HepG2 (cell line): ENCODE data around the gene BMP6. TPM values are rescaled to one million over a fixed set of nuclear protein-coding genes. Genes with fewer than 3 reads are reported as not detected.

ENCODE experiments used
- ATAC-seq: fragments of 200-7000 bp; cut with Tn5 transposase; 3 replicates; pipeline ENCODE4 v1.9.1; 2020; ENCODE audit warnings: mild to moderate bottlenecking, moderate library complexity
- BruUV-seq: library from RNA; stranded (reverse); fragments of 400-500 nt; replicated peaks from 2 replicates; lab custom pipeline; 2021; lab: Mats Ljungman, UMichigan
- CTCF ChIA-PET: fragments of 300-600 bp; formaldehyde crosslinking; extraction: SDS; loops from one replicate; lab custom pipeline; 2021; ENCODE audit warnings: low total read pairs, inconsistent platforms, low intra/inter-chr PET ratio; lab: Yijun Ruan, JAX
- POLR2A ChIA-PET: fragments of 350-600 bp; sonication (Branson Sonifier 250); formaldehyde crosslinking; loops from one replicate; lab custom pipeline; 2020; ENCODE audit warnings: antibody characterized with exemption, inconsistent platforms; lab: Yijun Ruan, JAX
- DNase-seq: peaks from one replicate; pipeline ENCODE4 v3.0.0-alpha.2; 2015; ENCODE audit warnings: low spot score
- FAIRE-seq: peaks from 3 replicates; lab custom pipeline; 2011; peaks lifted over from hg19 to GRCh38; lab: Jason Lieb, UNC
- H2AFZ ChIP-seq: one replicate; pipeline ENCODE4 v1.6.1; 2011; ENCODE audit warnings: low read length, inconsistent platforms
- H3K27ac ChIP-seq: fragments of 300-600 bp; 3 replicates; pipeline ENCODE4 v1.8.0; 2011; ENCODE audit warnings: mixed run types, mild to moderate bottlenecking, mixed read lengths, low read length, inconsistent platforms; ENCODE audit not compliant: insufficient read depth; ENCODE audit errors: extremely low read length
- H3K27me3 ChIP-seq, 2 experiments: fragments of 200-600 bp in 1 of 2; 2 replicates in 1 of 2; 3 replicates in 1 of 2; pipeline versions ENCODE4 v1.6.0 to v1.8.0; 2011; ENCODE audit warnings: low read length in 2 of 2, mild to moderate bottlenecking in 2 of 2, moderate library complexity in 2 of 2, inconsistent platforms in 1 of 2; ENCODE audit not compliant: insufficient read depth in 2 of 2, control insufficient read depth in 1 of 2
- H3K36me3 ChIP-seq, 2 experiments: fragments of 200-600 bp in 1 of 2; replicated peaks in 1 of 2; 2 replicates in 1 of 2; 3 replicates in 1 of 2; pipeline versions ENCODE4 v1.5.1 to v1.8.0; 2011; ENCODE audit warnings: low read length in 2 of 2, inconsistent platforms in 1 of 2; ENCODE audit not compliant: insufficient read depth in 2 of 2, control insufficient read depth in 1 of 2
- H3K4me1 ChIP-seq: 2 replicates; pipeline ENCODE4 v1.5.1; 2012; ENCODE audit warnings: low read length, inconsistent platforms; ENCODE audit not compliant: insufficient read depth
- H3K4me2 ChIP-seq: 2 replicates; pipeline ENCODE4 v1.6.0; 2011; ENCODE audit warnings: low read depth, low read length, inconsistent platforms
- H3K4me3 ChIP-seq, 3 experiments: fragments of 200-600 bp in 1 of 3; sonication (generic), shearing (Covaris generic) in 1 of 3; replicated peaks in 1 of 3; 2 replicates each; pipeline ENCODE4 v1.5.1; 2011 to 2016; ENCODE audit warnings: low read length in 3 of 3, inconsistent platforms in 2 of 3, low read depth in 2 of 3, mild to moderate bottlenecking in 2 of 3, control low read depth in 1 of 3, mixed read lengths in 1 of 3; ENCODE audit not compliant: insufficient read depth in 1 of 3
- H3K79me2 ChIP-seq: one replicate; pipeline ENCODE4 v1.6.1; 2011; ENCODE audit warnings: low read length, inconsistent platforms; ENCODE audit not compliant: insufficient read depth
- H3K9ac ChIP-seq: 2 replicates; pipeline ENCODE4 v1.6.0; 2011; ENCODE audit warnings: mild to moderate bottlenecking, low read depth, low read length, inconsistent platforms; ENCODE audit not compliant: insufficient read depth
- H3K9me3 ChIP-seq: 2 replicates; pipeline ENCODE4 v1.5.1; 2012; ENCODE audit warnings: mild to moderate bottlenecking, low read length
- H4K20me1 ChIP-seq: 2 replicates; pipeline ENCODE4 v1.6.0; 2011; ENCODE audit warnings: inconsistent platforms, mild to moderate bottlenecking, low read length, moderate library complexity; ENCODE audit not compliant: insufficient read depth
- ETV5 ChIP-seq: IDR thresholded peaks from 2 replicates; pipeline ENCODE4 v1.6.1; 2018; ENCODE audit warnings: missing biosample characterization, missing genetic modification reagents, inconsistent platforms, borderline replicate concordance
- HNRNPL ChIP-seq: fragments of 200-400 bp; formaldehyde crosslinking; IDR thresholded peaks from 2 replicates; pipeline ENCODE4 v1.6.1; 2017; ENCODE audit warnings: mild to moderate bottlenecking, low read depth, low read length
- MBD4 ChIP-seq: IDR thresholded peaks from 2 replicates; pipeline ENCODE4 v1.6.1; 2012; ENCODE audit warnings: low read length, inconsistent platforms, borderline replicate concordance
- RBM22 ChIP-seq: fragments of 200-400 bp; formaldehyde crosslinking; optimal IDR thresholded peaks from 2 replicates; pipeline ENCODE3; 2017; ENCODE audit warnings: mild to moderate bottlenecking, low read length, moderate library complexity
- ZBTB8A ChIP-seq: sonication (generic); formaldehyde crosslinking; IDR thresholded peaks from 2 replicates; pipeline ENCODE4 v1.4.0; 2020; ENCODE audit warnings: mild to moderate bottlenecking, low read depth, missing genetic modification reagents, borderline replicate concordance
- ZNF776 ChIP-seq: sonication (generic); formaldehyde crosslinking; IDR thresholded peaks from 2 replicates; pipeline ENCODE4 v1.4.0; 2020; ENCODE audit warnings: mild to moderate bottlenecking, missing genetic modification reagents
- WGBS: methylation state at CpG from one replicate; pipeline ENCODE4 v1.1.6; 2017; ENCODE audit warnings: low lambda C conversion rate; 5-methylcytosine and 5-hydroxymethylcytosine counted together
- in situ Hi-C: cut with HindIII; loops from 2 replicates; pipeline ENCODE4 v1.10.0; 2017; ENCODE audit warnings: low pct_unique_long_range_greater_than_20kb; ENCODE audit not compliant: extremely low pct_ligation_motif_present
- intact Hi-C: fragments of 100-400 bp; cut with micrococcal nuclease; formaldehyde crosslinking; loops from one replicate; pipeline ENCODE4 v1.10.0; 2022; ENCODE audit not compliant: unreplicated experiment
- polyA plus RNA-seq, 8 experiments: library from polyadenylated mRNA; depleted of rRNA in 3 of 8; stranded (reverse) in 7 of 8; unstranded in 1 of 8; fragments of >200 nt; fragmentation: Illumina TruSeq in 4 of 8; extraction: Trizol in 4 of 8; gene quantifications; 2 replicates each; pipeline versions ENCODE4 v1.2.1 to v1.2.3, GENCODE V29; 2011 to 2016; ENCODE audit warnings: low read depth in 4 of 8, missing spikeins in 1 of 8, mixed read lengths in 1 of 8; ENCODE audit not compliant: insufficient read depth in 1 of 8
- total RNA-seq, 5 experiments: library from RNA; depleted of rRNA; stranded (reverse); fragments of >200 nt; fragmentation: Illumina TruSeq; extraction: Trizol; gene quantifications; 2 replicates each; pipeline ENCODE4 v1.2.3, GENCODE V29; 2016; ENCODE audit warnings: low read depth in 1 of 5
- TF ChIP-seq, protein P1 (sequence below): sonication (generic); IDR thresholded peaks from 2 replicates; pipeline ENCODE4 v1.6.1; 2016; ENCODE audit warnings: low read depth, borderline replicate concordance
- TF ChIP-seq, protein P2 (sequence below): sonication (generic); formaldehyde crosslinking; IDR thresholded peaks from 2 replicates; pipeline ENCODE4 v1.4.0; 2020; ENCODE audit warnings: missing genetic modification reagents
- TF ChIP-seq, protein P3 (sequence below), 2 experiments: IDR thresholded peaks; 2 replicates each; pipeline ENCODE4 v1.6.1; 2011 to 2012; ENCODE audit warnings: low read length in 2 of 2, borderline replicate concordance in 1 of 2, low read depth in 1 of 2, mild to moderate bottlenecking in 1 of 2, moderate library complexity in 1 of 2

The BMP6 gene
- total and polyA plus RNA-seq, 2 of the 13 experiments (the other 11 are each of a cell fraction or from before 2014, with no cell fraction given), result 0.09 to 0.18 TPM

DNA sequence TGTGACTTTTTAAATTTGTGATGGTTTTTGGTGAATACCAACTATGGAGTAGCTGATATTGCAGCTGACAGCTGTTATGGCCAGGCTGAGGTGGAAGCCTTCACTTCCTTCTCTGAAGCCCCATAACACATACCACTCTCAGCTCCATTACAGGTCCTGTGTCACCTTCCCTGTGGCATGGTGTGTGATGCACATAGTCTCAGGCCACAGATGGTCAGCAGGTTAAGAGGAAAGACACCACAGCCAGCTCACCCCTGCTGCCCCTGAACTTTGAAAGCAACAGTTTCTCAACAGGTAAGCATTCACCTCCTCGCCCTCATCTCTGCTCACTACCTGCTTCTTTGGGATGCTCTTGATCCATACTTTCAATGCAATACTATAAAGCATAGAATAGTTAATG, 177.0 kb downstream of the BMP6 start:
- ChIA-PET POLR2A (no interaction called here), CTCF (no interaction called here)
- peaks cover 57 to 85% of the 10 kb centered on the region in 2 experiments for H3K36me3 ChIP-seq
- ATAC-seq (no peak), DNase-seq (no peak), FAIRE-seq (no peak)
- H3K27me3 ChIP-seq, result no peaks in the 10 kb centered on the region
- H4K20me1 ChIP-seq, result peaks cover 45% of the 10 kb centered on the region
- no peak overlapping the region for H3K4me2 ChIP-seq
- H2AFZ ChIP-seq, result no peak overlapping the region
- TF ChIP-seq MBD4 (no peak), ZBTB8A (CRISPR knock-in tag) (no peak), HNRNPL (no peak), ZNF776 (CRISPR knock-in tag) (no peak), ETV5 (CRISPR knock-in tag) (no peak)
- TF ChIP-seq, protein P1, sequence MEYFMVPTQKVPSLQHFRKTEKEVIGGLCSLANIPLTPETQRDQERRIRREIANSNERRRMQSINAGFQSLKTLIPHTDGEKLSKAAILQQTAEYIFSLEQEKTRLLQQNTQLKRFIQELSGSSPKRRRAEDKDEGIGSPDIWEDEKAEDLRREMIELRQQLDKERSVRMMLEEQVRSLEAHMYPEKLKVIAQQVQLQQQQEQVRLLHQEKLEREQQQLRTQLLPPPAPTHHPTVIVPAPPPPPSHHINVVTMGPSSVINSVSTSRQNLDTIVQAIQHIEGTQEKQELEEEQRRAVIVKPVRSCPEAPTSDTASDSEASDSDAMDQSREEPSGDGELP, result no peak
- no peak overlapping the region for H3K27ac ChIP-seq
- intact Hi-C loops (loop anchor here (5.0 kb wide), 1 partner anchor 181 kb away; no protein-coding TSS in a partner anchor), in situ Hi-C loops (no loop called here)
- 95% methylated on average over 1 of the region's 1 CpG for WGBS
- no peak overlapping the region for H3K9ac ChIP-seq
- H3K4me1 ChIP-seq, result peaks cover 46% of the 10 kb centered on the region
- H3K9me3 ChIP-seq, result no peaks in the 10 kb centered on the region
- BruUV-seq, result no TSS peak
- no peak overlapping the region for H3K4me3 ChIP-seq
- H3K79me2 ChIP-seq, result peaks cover 50% of the 10 kb centered on the region

DNA sequence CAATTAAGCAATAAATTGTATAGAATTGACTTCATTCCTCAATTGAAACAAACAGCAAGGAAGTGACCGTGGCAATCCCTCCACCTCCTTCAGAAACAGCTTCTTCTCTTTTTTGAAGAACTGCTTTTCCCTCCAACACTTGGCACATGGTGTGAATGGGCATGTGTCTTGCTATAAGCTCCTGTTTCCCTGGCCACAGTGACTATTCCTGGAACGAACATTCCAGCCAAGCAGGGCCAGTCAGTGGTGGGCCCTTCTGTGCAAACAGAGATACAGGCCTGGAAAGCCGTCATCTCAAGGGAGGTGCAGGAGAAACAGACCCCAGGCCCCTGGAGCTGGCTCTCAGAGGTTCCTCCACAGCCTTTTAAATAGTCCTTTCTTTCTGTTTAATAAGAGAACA, 177.8 kb downstream of the BMP6 start:
- H3K9ac ChIP-seq, result no peak overlapping the region
- H3K4me1 ChIP-seq, result peaks cover 55% of the 10 kb centered on the region
- no TSS peak for BruUV-seq
- FAIRE-seq (no peak), DNase-seq (no peak), ATAC-seq (no peak)
- peaks cover 56% of the 10 kb centered on the region for H3K79me2 ChIP-seq
- H4K20me1 ChIP-seq, result peaks cover 49% of the 10 kb centered on the region
- H3K4me3 ChIP-seq, result no peak overlapping the region
- peaks cover 54 to 77% of the 10 kb centered on the region in 2 experiments for H3K36me3 ChIP-seq
- 100% methylated on average over 3 of the region's 3 CpGs for WGBS
- CTCF ChIA-PET, result no interaction called here
- no peaks in the 10 kb centered on the region for H3K27me3 ChIP-seq
- intact Hi-C loops, result loop anchor here (5.0 kb wide), 1 partner anchor 181 kb away; no protein-coding TSS in a partner anchor
- no peak overlapping the region for H3K4me2 ChIP-seq
- no peak overlapping the region for H3K27ac ChIP-seq
- H3K9me3 ChIP-seq, result no peaks in the 10 kb centered on the region
- POLR2A ChIA-PET, result no interaction called here
- in situ Hi-C loops, result no loop called here
- TF ChIP-seq, protein P2, sequence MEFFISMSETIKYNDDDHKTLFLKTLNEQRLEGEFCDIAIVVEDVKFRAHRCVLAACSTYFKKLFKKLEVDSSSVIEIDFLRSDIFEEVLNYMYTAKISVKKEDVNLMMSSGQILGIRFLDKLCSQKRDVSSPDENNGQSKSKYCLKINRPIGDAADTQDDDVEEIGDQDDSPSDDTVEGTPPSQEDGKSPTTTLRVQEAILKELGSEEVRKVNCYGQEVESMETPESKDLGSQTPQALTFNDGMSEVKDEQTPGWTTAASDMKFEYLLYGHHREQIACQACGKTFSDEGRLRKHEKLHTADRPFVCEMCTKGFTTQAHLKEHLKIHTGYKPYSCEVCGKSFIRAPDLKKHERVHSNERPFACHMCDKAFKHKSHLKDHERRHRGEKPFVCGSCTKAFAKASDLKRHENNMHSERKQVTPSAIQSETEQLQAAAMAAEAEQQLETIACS (CRISPR knock-in tag), result no peak
- TF ChIP-seq RBM22, result peak; percentile 61
- TF ChIP-seq, protein P3, sequence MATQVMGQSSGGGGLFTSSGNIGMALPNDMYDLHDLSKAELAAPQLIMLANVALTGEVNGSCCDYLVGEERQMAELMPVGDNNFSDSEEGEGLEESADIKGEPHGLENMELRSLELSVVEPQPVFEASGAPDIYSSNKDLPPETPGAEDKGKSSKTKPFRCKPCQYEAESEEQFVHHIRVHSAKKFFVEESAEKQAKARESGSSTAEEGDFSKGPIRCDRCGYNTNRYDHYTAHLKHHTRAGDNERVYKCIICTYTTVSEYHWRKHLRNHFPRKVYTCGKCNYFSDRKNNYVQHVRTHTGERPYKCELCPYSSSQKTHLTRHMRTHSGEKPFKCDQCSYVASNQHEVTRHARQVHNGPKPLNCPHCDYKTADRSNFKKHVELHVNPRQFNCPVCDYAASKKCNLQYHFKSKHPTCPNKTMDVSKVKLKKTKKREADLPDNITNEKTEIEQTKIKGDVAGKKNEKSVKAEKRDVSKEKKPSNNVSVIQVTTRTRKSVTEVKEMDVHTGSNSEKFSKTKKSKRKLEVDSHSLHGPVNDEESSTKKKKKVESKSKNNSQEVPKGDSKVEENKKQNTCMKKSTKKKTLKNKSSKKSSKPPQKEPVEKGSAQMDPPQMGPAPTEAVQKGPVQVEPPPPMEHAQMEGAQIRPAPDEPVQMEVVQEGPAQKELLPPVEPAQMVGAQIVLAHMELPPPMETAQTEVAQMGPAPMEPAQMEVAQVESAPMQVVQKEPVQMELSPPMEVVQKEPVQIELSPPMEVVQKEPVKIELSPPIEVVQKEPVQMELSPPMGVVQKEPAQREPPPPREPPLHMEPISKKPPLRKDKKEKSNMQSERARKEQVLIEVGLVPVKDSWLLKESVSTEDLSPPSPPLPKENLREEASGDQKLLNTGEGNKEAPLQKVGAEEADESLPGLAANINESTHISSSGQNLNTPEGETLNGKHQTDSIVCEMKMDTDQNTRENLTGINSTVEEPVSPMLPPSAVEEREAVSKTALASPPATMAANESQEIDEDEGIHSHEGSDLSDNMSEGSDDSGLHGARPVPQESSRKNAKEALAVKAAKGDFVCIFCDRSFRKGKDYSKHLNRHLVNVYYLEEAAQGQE (IDR thresholded peaks at IDR 0.05; ENCODE audit: borderline replicate concordance in 1 of 2, low read depth in 1 of 2, low read length in 2 of 2), result no peak
- H2AFZ ChIP-seq, result no peak overlapping the region
